Measurements from ENCODE around the gene DUSP22. TPM values are rescaled to one million over a fixed set of nuclear protein-coding genes. Genes with fewer than 3 reads are reported as not detected.

DUSP22 gene
- total RNA-seq, 4 donors from 2014 or later, result 67.0 to 97.3 (median 78.0) TPM

DNA sequence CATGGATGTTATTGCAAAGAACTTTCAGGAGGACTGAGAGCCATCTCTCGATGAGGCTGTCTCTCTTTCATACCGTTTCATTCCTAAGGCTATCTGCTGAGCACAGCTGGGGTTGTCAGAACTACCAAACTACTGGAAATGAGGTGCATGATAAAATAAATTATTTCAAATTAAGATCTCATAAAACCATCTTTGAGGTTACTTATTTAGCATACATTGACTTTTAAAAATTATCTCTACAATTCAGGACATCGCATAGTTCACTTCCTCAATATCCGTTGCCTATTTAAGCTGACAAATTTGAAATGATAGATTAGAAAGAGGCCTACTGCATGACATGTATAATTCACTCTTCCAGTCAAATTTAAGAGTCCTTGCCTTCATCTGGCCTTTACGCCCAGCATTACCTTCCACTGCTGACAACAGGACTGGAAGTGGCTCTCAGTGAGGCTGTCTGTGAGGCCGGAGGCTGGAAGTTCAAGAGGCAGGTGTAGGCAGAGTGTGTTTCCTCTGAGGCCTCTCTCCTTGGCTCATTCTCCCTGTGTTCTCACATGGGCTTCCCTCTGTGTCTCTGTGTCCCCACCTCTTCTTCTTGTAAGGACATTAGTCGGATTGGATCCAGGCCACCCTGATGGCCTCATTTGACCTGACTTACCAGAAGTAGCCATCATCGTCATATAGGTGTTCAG, 12.8 kb upstream of the DUSP22 start:
- Histone ChIP-seq H3K4me3 (no peak overlapping the region), H3K36me3 (no peaks in the 10 kb centered on the region), H3K9me3 (no peaks in the 10 kb centered on the region), H3K27ac (no peak overlapping the region), H3K4me1 (no peaks in the 10 kb centered on the region), H3K27me3 (peaks cover 36% of the 10 kb centered on the region)
- no peak for ATAC-seq
- WGBS, 2 donors (ENCODE audit: low coverage in 1 of 2), result 74 to 84% methylated on average over 8 of the region's 8 CpGs
- TF ChIP-seq EP300 (IDR thresholded peaks at IDR 0.05), result no peak
- no peak for TF ChIP-seq POLR2A (IDR thresholded peaks at IDR 0.05)
- TF ChIP-seq POLR2AphosphoS5 (IDR thresholded peaks at IDR 0.05), result no peak
- TF ChIP-seq, protein P1, sequence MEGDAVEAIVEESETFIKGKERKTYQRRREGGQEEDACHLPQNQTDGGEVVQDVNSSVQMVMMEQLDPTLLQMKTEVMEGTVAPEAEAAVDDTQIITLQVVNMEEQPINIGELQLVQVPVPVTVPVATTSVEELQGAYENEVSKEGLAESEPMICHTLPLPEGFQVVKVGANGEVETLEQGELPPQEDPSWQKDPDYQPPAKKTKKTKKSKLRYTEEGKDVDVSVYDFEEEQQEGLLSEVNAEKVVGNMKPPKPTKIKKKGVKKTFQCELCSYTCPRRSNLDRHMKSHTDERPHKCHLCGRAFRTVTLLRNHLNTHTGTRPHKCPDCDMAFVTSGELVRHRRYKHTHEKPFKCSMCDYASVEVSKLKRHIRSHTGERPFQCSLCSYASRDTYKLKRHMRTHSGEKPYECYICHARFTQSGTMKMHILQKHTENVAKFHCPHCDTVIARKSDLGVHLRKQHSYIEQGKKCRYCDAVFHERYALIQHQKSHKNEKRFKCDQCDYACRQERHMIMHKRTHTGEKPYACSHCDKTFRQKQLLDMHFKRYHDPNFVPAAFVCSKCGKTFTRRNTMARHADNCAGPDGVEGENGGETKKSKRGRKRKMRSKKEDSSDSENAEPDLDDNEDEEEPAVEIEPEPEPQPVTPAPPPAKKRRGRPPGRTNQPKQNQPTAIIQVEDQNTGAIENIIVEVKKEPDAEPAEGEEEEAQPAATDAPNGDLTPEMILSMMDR (IDR thresholded peaks at IDR 0.05), result no peak

DNA sequence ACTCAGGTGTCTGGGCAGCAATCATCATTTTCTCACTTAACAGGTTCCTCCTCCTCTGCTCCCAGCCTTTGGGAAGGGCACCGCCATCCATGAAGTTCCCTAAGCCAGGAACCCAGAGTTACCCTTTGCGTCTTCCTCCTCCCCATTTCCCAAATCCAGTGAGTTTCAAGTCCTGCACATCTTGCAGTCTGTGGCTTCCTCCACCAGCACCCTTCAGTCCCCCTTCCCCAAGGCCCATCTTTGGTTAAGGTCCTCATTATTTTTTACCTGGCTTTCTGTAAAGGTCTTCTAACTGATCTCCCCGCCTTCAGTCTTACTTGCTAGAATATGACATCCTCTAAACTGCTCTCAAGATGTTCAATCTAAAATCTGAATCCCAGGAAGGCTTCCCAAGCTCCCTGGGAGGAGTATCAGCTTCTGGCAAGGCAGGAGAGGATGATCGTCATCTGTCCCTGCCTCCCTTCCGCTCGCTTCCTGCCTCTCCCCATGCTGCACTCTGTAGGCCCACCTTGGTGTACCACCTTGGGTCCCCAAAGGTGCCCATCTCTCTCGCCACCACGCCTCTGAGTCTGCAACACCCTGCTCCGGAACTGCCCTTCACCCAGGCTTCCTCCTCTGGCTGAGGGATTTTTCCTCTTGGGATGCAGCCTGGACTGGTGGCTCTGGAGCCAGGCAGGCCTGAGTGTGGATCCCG, 11.4 kb upstream of the DUSP22 start:
- no peak overlapping the region for H3K4me3 ChIP-seq
- no peak overlapping the region for H3K27ac ChIP-seq
- H3K36me3 ChIP-seq, result no peaks in the 10 kb centered on the region
- H3K27me3 ChIP-seq, result peaks cover 36% of the 10 kb centered on the region
- H3K4me1 ChIP-seq, result no peaks in the 10 kb centered on the region
- 81 to 83% methylated on average over 7 of the region's 10 CpGs for WGBS, 2 donors (ENCODE audit: low coverage in 1 of 2)
- ATAC-seq, result no peak
- no peaks in the 10 kb centered on the region for H3K9me3 ChIP-seq
- TF ChIP-seq POLR2AphosphoS5 (IDR thresholded peaks at IDR 0.05), result no peak
- TF ChIP-seq, protein P1 (IDR thresholded peaks at IDR 0.05), result no peak
- TF ChIP-seq POLR2A (IDR thresholded peaks at IDR 0.05), result no peak
- no peak for TF ChIP-seq EP300 (IDR thresholded peaks at IDR 0.05)

DNA sequence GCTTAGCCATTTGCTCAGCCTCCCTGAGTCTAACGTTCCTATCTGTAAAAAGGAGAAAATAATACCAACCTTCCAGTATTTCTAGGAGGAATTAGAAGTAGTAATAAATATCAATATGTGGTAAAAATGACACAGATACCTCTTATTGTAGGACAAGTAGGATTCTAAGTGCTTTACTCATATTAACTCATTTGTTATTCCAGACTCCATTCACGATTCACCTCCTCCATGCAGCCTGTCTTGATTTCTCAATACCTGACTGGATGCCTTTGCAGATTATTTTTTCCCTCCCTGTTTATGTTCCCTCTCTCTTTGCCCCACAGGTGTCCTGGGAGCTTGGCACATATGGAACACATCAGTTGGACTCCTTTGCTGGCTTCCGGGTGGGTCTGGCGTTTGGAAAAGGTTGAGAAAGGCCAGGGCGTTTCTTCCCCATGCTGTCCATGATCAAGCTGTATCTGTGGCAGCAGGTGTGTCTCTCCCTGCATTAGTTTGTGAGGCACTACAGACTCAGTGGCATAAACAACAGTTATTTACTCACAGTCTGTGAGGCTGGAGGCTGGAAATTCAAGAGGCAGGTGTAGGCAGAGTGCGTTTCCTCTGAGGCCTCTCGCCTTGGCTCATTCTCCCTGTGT, 10.7 kb upstream of the DUSP22 start:
- Histone ChIP-seq H3K27ac (no peak overlapping the region), H3K4me3 (no peak overlapping the region), H3K27me3 (peaks cover 36% of the 10 kb centered on the region), H3K9me3 (no peaks in the 10 kb centered on the region), H3K4me1 (no peaks in the 10 kb centered on the region), H3K36me3 (no peaks in the 10 kb centered on the region)
- WGBS, 2 donors (ENCODE audit: low coverage in 1 of 2), result 77 to 88% methylated on average over 6 of the region's 7 CpGs
- TF ChIP-seq, protein P1 (IDR thresholded peaks at IDR 0.05), result no peak
- TF ChIP-seq POLR2AphosphoS5 (IDR thresholded peaks at IDR 0.05), result no peak
- TF ChIP-seq EP300 (IDR thresholded peaks at IDR 0.05), result no peak
- no peak for TF ChIP-seq POLR2A (IDR thresholded peaks at IDR 0.05)
- ATAC-seq, result no peak

DNA sequence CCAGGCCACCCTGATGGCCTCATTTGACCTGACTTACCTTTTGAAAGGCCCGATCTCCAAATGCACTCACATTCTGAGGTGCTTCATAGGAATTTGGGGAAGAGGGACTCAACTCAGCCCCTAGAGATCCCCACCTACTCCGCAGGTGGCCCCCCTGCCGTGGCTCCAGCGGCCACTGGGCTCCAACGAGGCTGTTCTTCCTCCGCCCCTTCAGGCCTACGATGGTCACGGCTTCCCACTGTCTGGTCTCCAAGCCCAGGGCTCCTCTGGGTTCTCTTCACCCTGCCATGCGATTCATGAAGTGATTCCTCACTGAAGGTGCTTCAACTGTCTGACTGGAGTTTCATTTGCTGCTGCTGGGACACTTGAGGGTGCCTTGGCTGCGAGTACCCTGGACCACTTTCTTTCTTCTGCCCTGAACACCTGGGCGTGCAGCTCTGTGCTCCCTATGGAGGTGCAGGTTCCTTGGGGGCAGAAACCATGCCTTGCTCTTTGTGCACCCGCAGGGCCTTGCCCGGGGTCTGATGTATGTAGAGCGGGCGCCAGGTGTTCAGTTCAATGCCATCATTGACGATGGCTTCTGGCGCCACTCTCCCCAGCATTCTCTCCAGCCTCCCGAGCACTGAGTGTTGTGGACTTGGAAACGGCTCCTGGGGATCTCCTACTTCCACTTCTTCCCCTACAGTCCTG, 10.0 kb upstream of the DUSP22 start:
- Histone ChIP-seq H3K9me3 (no peaks in the 10 kb centered on the region), H3K4me3 (no peak overlapping the region), H3K36me3 (no peaks in the 10 kb centered on the region), H3K27ac (no peak overlapping the region), H3K4me1 (no peaks in the 10 kb centered on the region), H3K27me3 (peaks cover 36% of the 10 kb centered on the region)
- no peak for ATAC-seq
- 85 to 94% methylated on average over 13 to 19 of the region's 19 CpGs for WGBS, 2 donors (ENCODE audit: low coverage in 1 of 2)
- TF ChIP-seq POLR2AphosphoS5 (IDR thresholded peaks at IDR 0.05), result no peak

DNA sequence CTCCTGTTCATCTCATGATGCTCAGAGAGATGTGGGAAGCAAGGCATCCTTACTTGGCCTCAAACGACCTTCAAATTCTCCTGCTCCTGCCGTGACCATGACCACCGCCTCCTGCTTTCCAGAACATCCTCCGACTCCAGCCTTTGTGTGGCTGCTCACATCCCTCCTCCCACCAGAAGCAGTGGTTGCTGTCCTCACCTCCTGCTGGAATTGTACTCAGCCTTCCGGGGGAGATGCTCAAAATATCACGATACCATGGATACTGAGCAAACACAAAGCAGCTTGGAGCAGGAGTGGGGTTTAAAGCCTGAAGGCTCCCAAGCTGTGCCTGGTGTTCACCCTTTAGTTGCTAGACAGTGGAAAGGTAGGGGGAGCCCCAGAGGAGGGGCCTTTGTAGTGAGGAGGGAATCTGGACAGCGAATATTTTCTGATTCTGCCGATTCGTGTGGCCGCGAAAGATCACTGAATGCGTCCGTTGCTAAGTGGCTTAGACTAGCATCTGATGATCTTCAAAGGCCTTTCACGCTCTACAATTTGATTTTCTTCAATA, 9.3 kb upstream of the DUSP22 start:
- Histone ChIP-seq H3K4me3 (no peak overlapping the region), H3K36me3 (no peaks in the 10 kb centered on the region), H3K27me3 (peaks cover 30% of the 10 kb centered on the region), H3K27ac (no peak overlapping the region), H3K4me1 (no peaks in the 10 kb centered on the region), H3K9me3 (no peaks in the 10 kb centered on the region)
- TF ChIP-seq, protein P1 (IDR thresholded peaks at IDR 0.05), result no peak
- TF ChIP-seq POLR2A (IDR thresholded peaks at IDR 0.05) (no peak), POLR2AphosphoS5 (IDR thresholded peaks at IDR 0.05) (no peak), EP300 (IDR thresholded peaks at IDR 0.05) (no peak)
- WGBS, 2 donors (ENCODE audit: low coverage in 1 of 2), result 87 to 90% methylated on average over 12 to 14 of the region's 14 CpGs
- ATAC-seq, result no peak
